ENCODE measurements around the gene LRP1B.
A peak's percentile ranks its signal among the peaks of the same experiment; 100 is the strongest.

Gene LRP1B

DNA sequence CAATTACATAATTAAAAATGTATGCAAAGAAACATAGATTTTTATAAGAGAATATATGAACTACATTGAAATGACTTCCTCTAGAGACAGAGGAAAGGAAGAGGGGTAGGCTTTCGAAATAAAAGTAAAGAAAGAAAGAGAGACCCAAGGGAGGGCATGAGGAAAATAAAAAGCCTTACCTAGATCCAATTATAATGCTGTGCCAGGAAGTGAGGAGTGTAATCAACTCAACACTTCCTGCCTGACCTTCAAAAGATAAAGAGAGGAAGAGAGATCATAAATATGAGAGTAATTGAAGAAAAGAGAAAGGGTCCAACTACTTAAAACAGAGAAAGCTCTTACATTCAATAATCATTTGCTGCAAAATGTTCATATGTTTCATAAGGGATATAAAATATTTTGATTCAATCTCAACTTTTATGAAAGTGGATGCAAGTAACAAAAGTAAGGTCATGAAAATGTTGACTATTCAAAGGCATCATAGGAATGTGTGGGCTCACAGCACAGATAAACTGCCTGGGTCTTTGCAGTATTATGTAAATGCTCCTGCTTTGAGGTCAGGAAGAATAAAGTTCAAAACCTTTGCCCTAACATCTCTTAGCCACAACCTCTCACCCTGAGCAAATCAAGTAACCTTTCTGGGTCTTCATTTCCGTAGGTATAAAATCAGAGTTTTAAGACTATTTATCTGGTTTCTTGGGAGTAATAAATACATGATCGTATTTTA, 1237.7 kb downstream of the LRP1B start:
- H3K4me3 Mint-ChIP-seq = no peak overlapping the region
- H3K9me3 Mint-ChIP-seq = peaks cover 3% of the 10 kb centered on the region
- peaks cover 8% of the 10 kb centered on the region for H3K36me3 Mint-ChIP-seq (ENCODE audit: low read depth)
- peaks cover 6% of the 10 kb centered on the region for H3K4me1 Mint-ChIP-seq
- TF ChIP-seq, protein P1, sequence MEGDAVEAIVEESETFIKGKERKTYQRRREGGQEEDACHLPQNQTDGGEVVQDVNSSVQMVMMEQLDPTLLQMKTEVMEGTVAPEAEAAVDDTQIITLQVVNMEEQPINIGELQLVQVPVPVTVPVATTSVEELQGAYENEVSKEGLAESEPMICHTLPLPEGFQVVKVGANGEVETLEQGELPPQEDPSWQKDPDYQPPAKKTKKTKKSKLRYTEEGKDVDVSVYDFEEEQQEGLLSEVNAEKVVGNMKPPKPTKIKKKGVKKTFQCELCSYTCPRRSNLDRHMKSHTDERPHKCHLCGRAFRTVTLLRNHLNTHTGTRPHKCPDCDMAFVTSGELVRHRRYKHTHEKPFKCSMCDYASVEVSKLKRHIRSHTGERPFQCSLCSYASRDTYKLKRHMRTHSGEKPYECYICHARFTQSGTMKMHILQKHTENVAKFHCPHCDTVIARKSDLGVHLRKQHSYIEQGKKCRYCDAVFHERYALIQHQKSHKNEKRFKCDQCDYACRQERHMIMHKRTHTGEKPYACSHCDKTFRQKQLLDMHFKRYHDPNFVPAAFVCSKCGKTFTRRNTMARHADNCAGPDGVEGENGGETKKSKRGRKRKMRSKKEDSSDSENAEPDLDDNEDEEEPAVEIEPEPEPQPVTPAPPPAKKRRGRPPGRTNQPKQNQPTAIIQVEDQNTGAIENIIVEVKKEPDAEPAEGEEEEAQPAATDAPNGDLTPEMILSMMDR (IDR thresholded peaks at IDR 0.05; ENCODE audit: unreplicated experiment in 3 of 3) = no peak
- H3K27me3 Mint-ChIP-seq (ENCODE audit: low read depth) = no peaks in the 10 kb centered on the region
- H3K27ac Mint-ChIP-seq = no peak overlapping the region

DNA sequence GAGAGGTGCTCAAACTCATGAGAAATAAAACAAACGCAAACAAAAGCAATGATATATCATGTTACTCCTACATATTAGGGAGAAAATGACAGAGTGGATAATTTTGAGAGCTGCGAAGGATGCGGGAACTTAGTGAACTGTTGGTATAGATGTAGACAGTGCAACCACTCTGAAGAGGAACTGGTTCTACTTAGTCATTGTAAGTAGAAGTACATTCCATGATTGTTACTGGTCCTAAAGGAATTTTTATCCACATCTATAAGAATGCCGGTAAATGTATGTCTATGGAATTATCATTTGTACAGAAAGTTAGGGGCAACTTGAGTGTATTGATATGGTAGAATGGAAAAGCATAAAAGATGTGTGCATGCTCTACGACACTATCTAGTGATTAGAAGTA, 1238.4 kb downstream of the LRP1B start:
- Mint-ChIP-seq H3K4me3 (no peak overlapping the region), H3K27ac (no peak overlapping the region), H3K36me3 (ENCODE audit: low read depth) (peaks cover 8% of the 10 kb centered on the region), H3K4me1 (peaks cover 6% of the 10 kb centered on the region), H3K27me3 (ENCODE audit: low read depth) (no peaks in the 10 kb centered on the region), H3K9me3 (peaks cover 3% of the 10 kb centered on the region)
- TF ChIP-seq, protein P1 (IDR thresholded peaks at IDR 0.05; ENCODE audit: unreplicated experiment in 3 of 3) = no peak

DNA sequence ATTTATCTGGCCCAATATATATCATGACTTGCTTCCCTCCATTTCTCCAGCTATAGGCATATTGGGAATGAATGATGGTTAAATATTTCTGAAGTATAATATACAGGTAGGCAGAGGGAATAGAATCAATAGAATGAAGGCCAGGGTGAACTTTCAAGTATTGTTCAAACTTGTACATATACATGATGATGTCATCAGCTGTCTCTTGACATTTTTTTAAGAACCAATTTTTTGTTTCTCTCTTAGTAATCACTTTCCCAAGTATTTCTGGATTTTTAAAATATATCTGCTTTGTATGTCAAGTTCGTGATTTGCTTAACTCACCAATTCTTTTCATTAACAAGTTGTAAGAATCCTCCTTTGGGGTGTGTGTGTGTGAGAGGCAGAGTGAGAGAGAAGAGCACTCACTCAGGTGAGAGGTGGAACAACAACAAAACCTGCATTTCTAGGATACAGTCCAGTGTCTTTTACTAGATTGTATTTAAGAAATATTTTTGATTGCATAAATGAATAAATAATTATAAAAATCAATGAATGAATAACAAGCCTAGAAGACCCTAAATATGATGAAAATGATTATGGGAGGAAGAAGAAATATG, 1239.1 kb downstream of the LRP1B start:
- Mint-ChIP-seq H3K4me3 (no peak overlapping the region), H3K27ac (no peak overlapping the region), H3K36me3 (ENCODE audit: low read depth) (peaks cover 8% of the 10 kb centered on the region), H3K9me3 (peaks cover 3% of the 10 kb centered on the region), H3K27me3 (ENCODE audit: low read depth) (no peaks in the 10 kb centered on the region), H3K4me1 (peaks cover 6% of the 10 kb centered on the region)
- TF ChIP-seq, protein P1 (IDR thresholded peaks at IDR 0.05; ENCODE audit: unreplicated experiment in 3 of 3) = peak; percentile 22 to 27 (median 26)

- TF ChIP-seq, protein P1 (IDR thresholded peaks at IDR 0.05; ENCODE audit: unreplicated experiment in 3 of 3) = no peak
These were observed 1247.9 kb downstream of the LRP1B start for GRCh38 chr2:140882671-140883620.

DNA sequence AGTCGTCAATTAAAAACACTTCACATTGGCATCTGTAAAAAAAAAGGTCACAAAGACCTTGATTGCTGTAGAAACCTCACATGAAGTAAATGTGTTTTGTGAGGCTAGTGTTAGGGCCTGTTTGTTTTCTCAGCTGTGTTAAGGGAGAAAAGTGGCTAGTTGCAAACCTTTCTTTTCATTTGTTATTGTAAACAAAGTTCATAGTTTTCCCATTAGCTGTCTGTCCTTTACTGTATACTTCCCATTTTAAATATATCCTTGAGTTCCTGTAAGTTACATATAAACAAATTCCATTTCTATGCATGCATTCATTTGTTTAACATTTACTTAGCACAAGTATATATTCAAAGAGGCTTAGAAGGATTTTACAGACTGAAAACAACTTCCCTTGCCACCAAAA, 1250.2 kb downstream of the LRP1B start:
- TF ChIP-seq, protein P1 (IDR thresholded peaks at IDR 0.05; ENCODE audit: unreplicated experiment in 3 of 3) = no peak
- peak overlapping the region in 1 of 3 experiments; percentile 23 for H3K27ac Mint-ChIP-seq
- H3K9me3 Mint-ChIP-seq = peaks cover 11% of the 10 kb centered on the region
- peaks cover 9% of the 10 kb centered on the region for H3K36me3 Mint-ChIP-seq (ENCODE audit: low read depth)
- no peaks in the 10 kb centered on the region for H3K27me3 Mint-ChIP-seq (ENCODE audit: low read depth)
- H3K4me1 Mint-ChIP-seq = no peaks in the 10 kb centered on the region
- no peak overlapping the region for H3K4me3 Mint-ChIP-seq

More at GRCh38 chr2:140882671-140883620, 1247.9 kb downstream of the LRP1B start:
- H3K36me3 Mint-ChIP-seq (ENCODE audit: low read depth) = no peaks in the 10 kb centered on the region
- no peaks in the 10 kb centered on the region for H3K27me3 Mint-ChIP-seq (ENCODE audit: low read depth)
- no peaks in the 10 kb centered on the region for H3K9me3 Mint-ChIP-seq
- H3K4me3 Mint-ChIP-seq = no peak overlapping the region
- H3K27ac Mint-ChIP-seq = no peak overlapping the region
- H3K4me1 Mint-ChIP-seq = no peaks in the 10 kb centered on the region

Data from nephron (organoid).